ENCODE results near the gene NUFIP1. TPM values are rescaled to one million over a fixed set of nuclear protein-coding genes. Genes with fewer than 3 reads are reported as not detected.

NUFIP1 gene
- total and polyA plus RNA-seq, 4 experiments from 2014 or later: 3.8 to 4.8 (median 4.4) TPM

GRCh38 chr13:44895953-44896335 is 93.3 kb downstream of the NUFIP1 start:
- Mint-ChIP-seq H3K4me1 (no peaks in the 10 kb centered on the region), H3K27me3 (peaks cover 0 to 4% of the 10 kb centered on the region in 2 donors), H3K9me3 (peaks cover 0 to 4% (median 0%) of the 10 kb centered on the region in 8 donors), H3K4me3 (no peak overlapping the region), H3K27ac (no peak overlapping the region), H3K36me3 (no peaks in the 10 kb centered on the region)
- Histone ChIP-seq H3K9me3 (ENCODE audit: control insufficient read depth in 1 of 2, low read length in 2 of 2) (no peaks in the 10 kb centered on the region), H3K36me3 (ENCODE audit: insufficient read depth, low read length) (no peaks in the 10 kb centered on the region), H3K4me3 (ENCODE audit: low read length in 2 of 2) (no peak overlapping the region), H3K27me3 (ENCODE audit: insufficient read depth, low read length) (no peaks in the 10 kb centered on the region), H3K4me1 (ENCODE audit: insufficient read depth, low read length) (no peaks in the 10 kb centered on the region), H3K27ac (ENCODE audit: low read depth, low read length) (no peak overlapping the region)
- DNase-seq: no peak
- ChIA-PET POLR2A (ENCODE audit: partially characterized antibody) (no interaction called here), CTCF (ENCODE audit: partially characterized antibody) (no interaction called here)
- intact Hi-C loops (cut with micrococcal nuclease): no loop called here

GRCh38 chr13:44895264-44895952 is 93.9 kb downstream of the NUFIP1 start:
- H3K27ac ChIP-seq (ENCODE audit: low read depth, low read length): no peak overlapping the region
- no peaks in the 10 kb centered on the region for H3K9me3 ChIP-seq (ENCODE audit: control insufficient read depth in 1 of 2, low read length in 2 of 2)
- no peak overlapping the region for H3K4me3 Mint-ChIP-seq
- H3K27me3 ChIP-seq (ENCODE audit: insufficient read depth, low read length): no peaks in the 10 kb centered on the region
- peaks cover 0 to 4% (median 0%) of the 10 kb centered on the region in 8 donors for H3K9me3 Mint-ChIP-seq
- H3K4me1 Mint-ChIP-seq: no peaks in the 10 kb centered on the region
- ChIA-PET CTCF (ENCODE audit: partially characterized antibody) (no interaction called here), POLR2A (ENCODE audit: partially characterized antibody) (no interaction called here)
- no peaks in the 10 kb centered on the region for H3K36me3 Mint-ChIP-seq
- no peak overlapping the region for H3K27ac Mint-ChIP-seq
- no peaks in the 10 kb centered on the region for H3K4me1 ChIP-seq (ENCODE audit: insufficient read depth, low read length)
- H3K36me3 ChIP-seq (ENCODE audit: insufficient read depth, low read length): no peaks in the 10 kb centered on the region
- no peak for DNase-seq
- intact Hi-C loops (cut with micrococcal nuclease): no loop called here
- H3K27me3 Mint-ChIP-seq: peaks cover 0 to 4% of the 10 kb centered on the region in 2 donors
- H3K4me3 ChIP-seq (ENCODE audit: low read length in 2 of 2): no peak overlapping the region

- no peaks in the 10 kb centered on the region for H3K4me1 ChIP-seq (ENCODE audit: insufficient read depth, low read length)
- Mint-ChIP-seq H3K27me3 (peaks cover 0 to 4% of the 10 kb centered on the region in 2 donors), H3K4me3 (no peak overlapping the region), H3K9me3 (peaks cover 0 to 4% (median 0%) of the 10 kb centered on the region in 8 donors), H3K27ac (no peak overlapping the region), H3K36me3 (no peaks in the 10 kb centered on the region), H3K4me1 (no peaks in the 10 kb centered on the region)
- POLR2A ChIA-PET (ENCODE audit: partially characterized antibody): no interaction called here
- no peak overlapping the region for H3K4me3 ChIP-seq (ENCODE audit: low read length in 2 of 2)
- intact Hi-C loops (cut with micrococcal nuclease): no loop called here
- CTCF ChIA-PET (ENCODE audit: partially characterized antibody): no interaction called here
- H3K36me3 ChIP-seq (ENCODE audit: insufficient read depth, low read length): no peaks in the 10 kb centered on the region
- H3K27ac ChIP-seq (ENCODE audit: low read depth, low read length): no peak overlapping the region
- no peaks in the 10 kb centered on the region for H3K27me3 ChIP-seq (ENCODE audit: insufficient read depth, low read length)
- H3K9me3 ChIP-seq (ENCODE audit: control insufficient read depth in 1 of 2, low read length in 2 of 2): no peaks in the 10 kb centered on the region
- no peak for DNase-seq
Measured at GRCh38 chr13:44894001-44894770, 95.1 kb downstream of the NUFIP1 start.

Other genes starting within 250 kb of the NUFIP1 start
- gene GPALPP1, start 67 bp upstream of the NUFIP1 start, total RNA-seq: 10 to 100 TPM; 33.0 to 35.1 TPM
- 10 to 100 TPM; 11.7 to 22.2 TPM for gene GPALPP1, start 67 bp upstream of the NUFIP1 start, polyA plus RNA-seq
- gene GTF2F2, start 131.0 kb upstream of the NUFIP1 start, total RNA-seq: 10 to 100 TPM; 12.3 to 14.7 TPM
- gene GTF2F2, start 131.0 kb upstream of the NUFIP1 start, polyA plus RNA-seq: 10 to 100 TPM in 1 of 2 donors, 1 to 10 TPM in 1; 7.9 to 10.3 TPM
- gene KCTD4, start 211.6 kb upstream of the NUFIP1 start, total RNA-seq: not detected
- gene KCTD4, start 211.6 kb upstream of the NUFIP1 start, polyA plus RNA-seq: under 1 TPM in 1 of 2 donors, not detected in 1; 0.22 TPM